ENCODE measurements around the gene ZNF740.
A peak's percentile ranks its signal among the peaks of the same experiment; 100 is the strongest.

The ZNF740 gene, protein sequence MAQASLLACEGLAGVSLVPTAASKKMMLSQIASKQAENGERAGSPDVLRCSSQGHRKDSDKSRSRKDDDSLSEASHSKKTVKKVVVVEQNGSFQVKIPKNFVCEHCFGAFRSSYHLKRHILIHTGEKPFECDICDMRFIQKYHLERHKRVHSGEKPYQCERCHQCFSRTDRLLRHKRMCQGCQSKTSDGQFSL

DNA sequence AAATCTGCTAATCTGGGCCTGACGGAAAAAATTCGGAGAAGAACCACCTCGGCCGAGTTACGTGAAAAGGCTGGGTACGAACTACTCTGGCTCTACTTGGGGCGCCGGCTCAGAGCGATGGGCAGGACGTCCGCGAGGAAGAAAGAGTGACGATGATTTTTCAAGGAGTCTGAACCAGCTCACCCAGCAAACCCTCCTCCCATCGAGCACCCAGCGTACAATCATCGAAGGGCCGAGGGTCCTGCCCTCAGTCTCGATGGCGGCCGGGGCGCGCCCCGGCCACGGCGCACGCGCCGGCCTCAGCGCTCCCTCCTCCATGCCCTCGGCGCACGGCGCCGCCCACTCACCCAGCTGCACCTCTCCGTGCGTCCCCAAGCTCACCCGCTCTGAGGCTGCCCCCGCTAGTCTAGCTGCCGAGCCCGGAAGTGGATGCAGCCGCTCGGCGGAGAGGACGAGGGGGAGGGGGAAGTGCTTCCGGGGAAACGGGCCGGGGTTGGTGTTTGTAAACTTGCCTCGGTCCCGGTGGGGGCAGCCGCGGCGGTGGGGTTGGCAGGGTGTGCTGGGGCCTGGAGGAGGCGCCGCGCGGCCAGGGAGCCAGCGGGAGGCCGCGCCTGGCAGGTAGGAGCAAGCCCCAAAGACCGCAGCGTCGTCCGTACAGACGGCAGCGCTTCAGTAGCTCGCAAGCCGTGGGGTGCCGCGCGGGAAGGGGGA lies at the start of gene ZNF740, which contains the start of gene CSAD:
Gene ZNF740 (plus strand): TSS at position 503 of the 711 bp plus-strand sequence. CDS start 1,262 bp downstream, outside the sequence.
Gene CSAD (minus strand): TSS at position 706 of the 711 bp plus-strand sequence. CDS start 7,455 bp downstream, outside the sequence.
- Histone ChIP-seq H3K4me1 (ENCODE audit: insufficient read depth, low read length, poor library complexity, severe bottlenecking) (peaks cover 47% of the 10 kb centered on the region), H3K36me3 (ENCODE audit: insufficient read depth, low read length) (peaks cover 14% of the 10 kb centered on the region; the same call in 1 of the 2 replicates), H3K4me2 (ENCODE audit: low read depth, low read length, poor library complexity, severe bottlenecking) (peak within 1 kb of the TSS; percentile 97), H3K9me3 (ENCODE audit: insufficient read depth, low read depth, low read length) (no peaks in the 10 kb centered on the region), H2AFZ (ENCODE audit: low read length) (peak within 1 kb of the TSS; percentile 98), H3K4me3 (ENCODE audit: low read length, poor library complexity, severe bottlenecking) (peak within 1 kb of the TSS; percentile 83), H3K9me2 (replicated peaks; ENCODE audit: low read depth, low read length) (no peaks in the 10 kb centered on the region), H3F3A (ENCODE audit: low read depth) (peaks cover 3% of the 10 kb centered on the region; the same call in 1 of the 2 replicates), H3K9ac (ENCODE audit: low read depth, low read length, poor library complexity, severe bottlenecking) (peak within 1 kb of the TSS; percentile 89), H4K20me1 (ENCODE audit: insufficient read depth, low read length, poor library complexity, severe bottlenecking) (peaks cover 34% of the 10 kb centered on the region), H3K79me2 (ENCODE audit: insufficient read depth, low read length) (peaks cover 39% of the 10 kb centered on the region), H3K27me3 (ENCODE audit: insufficient read depth, low read length, poor library complexity, severe bottlenecking) (no peaks in the 10 kb centered on the region)
- TF ChIP-seq, protein P1, sequence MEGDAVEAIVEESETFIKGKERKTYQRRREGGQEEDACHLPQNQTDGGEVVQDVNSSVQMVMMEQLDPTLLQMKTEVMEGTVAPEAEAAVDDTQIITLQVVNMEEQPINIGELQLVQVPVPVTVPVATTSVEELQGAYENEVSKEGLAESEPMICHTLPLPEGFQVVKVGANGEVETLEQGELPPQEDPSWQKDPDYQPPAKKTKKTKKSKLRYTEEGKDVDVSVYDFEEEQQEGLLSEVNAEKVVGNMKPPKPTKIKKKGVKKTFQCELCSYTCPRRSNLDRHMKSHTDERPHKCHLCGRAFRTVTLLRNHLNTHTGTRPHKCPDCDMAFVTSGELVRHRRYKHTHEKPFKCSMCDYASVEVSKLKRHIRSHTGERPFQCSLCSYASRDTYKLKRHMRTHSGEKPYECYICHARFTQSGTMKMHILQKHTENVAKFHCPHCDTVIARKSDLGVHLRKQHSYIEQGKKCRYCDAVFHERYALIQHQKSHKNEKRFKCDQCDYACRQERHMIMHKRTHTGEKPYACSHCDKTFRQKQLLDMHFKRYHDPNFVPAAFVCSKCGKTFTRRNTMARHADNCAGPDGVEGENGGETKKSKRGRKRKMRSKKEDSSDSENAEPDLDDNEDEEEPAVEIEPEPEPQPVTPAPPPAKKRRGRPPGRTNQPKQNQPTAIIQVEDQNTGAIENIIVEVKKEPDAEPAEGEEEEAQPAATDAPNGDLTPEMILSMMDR (conservative IDR thresholded peaks at IDR 0.05; ENCODE audit: low read length): no peak
- TF ChIP-seq EZH2phosphoT487 (IDR thresholded peaks at IDR 0.05; ENCODE audit: borderline replicate concordance): no peak

DNA sequence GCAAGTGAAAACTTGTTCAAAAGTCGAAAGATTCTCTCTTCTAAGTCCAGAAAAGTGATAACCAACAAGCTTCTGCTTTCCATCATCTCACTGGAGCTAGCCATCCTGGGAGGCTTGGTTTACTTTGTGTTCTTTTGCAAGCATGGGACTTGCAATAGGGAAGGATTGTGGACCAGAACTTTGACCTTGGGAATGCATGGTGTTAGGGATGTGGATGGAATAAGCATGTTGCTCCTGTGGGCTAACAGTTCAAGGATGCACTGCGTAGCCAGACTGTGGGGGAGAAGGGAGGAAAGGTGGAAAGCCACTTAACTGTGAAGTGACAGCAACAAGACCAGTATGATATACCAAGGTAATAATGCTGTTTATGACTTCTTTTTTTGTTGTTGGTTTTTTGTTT lies 48.7 kb upstream of the ZNF740 start:
- Histone ChIP-seq H3K4me1 (ENCODE audit: insufficient read depth, low read length, poor library complexity, severe bottlenecking) (no peaks in the 10 kb centered on the region), H4K20me1 (ENCODE audit: insufficient read depth, low read length, poor library complexity, severe bottlenecking) (no peaks in the 10 kb centered on the region), H3K79me2 (ENCODE audit: insufficient read depth, low read length) (no peaks in the 10 kb centered on the region), H3K9me3 (ENCODE audit: insufficient read depth, low read depth, low read length) (no peaks in the 10 kb centered on the region), H3K4me3 (ENCODE audit: low read length, poor library complexity, severe bottlenecking) (no peak overlapping the region), H2AFZ (ENCODE audit: low read length) (no peak overlapping the region), H3K4me2 (ENCODE audit: low read depth, low read length, poor library complexity, severe bottlenecking) (no peak overlapping the region), H3K36me3 (ENCODE audit: insufficient read depth, low read length) (no peaks in the 10 kb centered on the region), H3K9me2 (replicated peaks; ENCODE audit: low read depth, low read length) (no peaks in the 10 kb centered on the region), H3K9ac (ENCODE audit: low read depth, low read length, poor library complexity, severe bottlenecking) (no peak overlapping the region), H3F3A (ENCODE audit: low read depth) (no peaks in the 10 kb centered on the region), H3K27me3 (ENCODE audit: insufficient read depth, low read length, poor library complexity, severe bottlenecking) (no peaks in the 10 kb centered on the region)
- TF ChIP-seq EZH2phosphoT487 (IDR thresholded peaks at IDR 0.05; ENCODE audit: borderline replicate concordance): no peak
- TF ChIP-seq, protein P1 (conservative IDR thresholded peaks at IDR 0.05; ENCODE audit: low read length): no peak

DNA sequence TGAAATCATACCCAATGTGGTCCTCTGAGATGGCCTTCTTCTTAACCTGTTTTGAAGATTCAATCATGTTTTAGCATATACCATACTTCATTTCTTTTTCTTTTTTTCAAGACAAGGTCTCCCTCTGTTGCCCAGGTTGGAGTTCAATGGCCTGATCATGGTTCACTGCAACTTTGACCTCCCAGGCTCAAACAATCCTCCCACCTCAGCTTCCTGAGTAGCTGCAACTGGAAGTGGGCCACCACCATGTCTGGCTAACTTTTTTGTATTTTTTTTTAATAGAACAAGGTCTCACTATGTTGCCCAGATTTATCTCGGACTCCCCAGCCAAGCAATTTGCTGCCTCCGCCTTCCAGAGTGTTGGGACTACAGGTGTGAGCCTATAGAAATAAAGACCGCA lies 46.8 kb upstream of the ZNF740 start:
- no peak overlapping the region for H2AFZ ChIP-seq (ENCODE audit: low read length)
- no peaks in the 10 kb centered on the region for H4K20me1 ChIP-seq (ENCODE audit: insufficient read depth, low read length, poor library complexity, severe bottlenecking)
- no peaks in the 10 kb centered on the region for H3K4me1 ChIP-seq (ENCODE audit: insufficient read depth, low read length, poor library complexity, severe bottlenecking)
- no peak overlapping the region for H3K4me3 ChIP-seq (ENCODE audit: low read length, poor library complexity, severe bottlenecking)
- H3K9ac ChIP-seq (ENCODE audit: low read depth, low read length, poor library complexity, severe bottlenecking): no peak overlapping the region
- H3K9me2 ChIP-seq (replicated peaks; ENCODE audit: low read depth, low read length): no peaks in the 10 kb centered on the region
- no peak for TF ChIP-seq EZH2phosphoT487 (IDR thresholded peaks at IDR 0.05; ENCODE audit: borderline replicate concordance)
- TF ChIP-seq, protein P1 (conservative IDR thresholded peaks at IDR 0.05; ENCODE audit: low read length): no peak
- no peak overlapping the region for H3K4me2 ChIP-seq (ENCODE audit: low read depth, low read length, poor library complexity, severe bottlenecking)
- H3F3A ChIP-seq (ENCODE audit: low read depth): no peaks in the 10 kb centered on the region
- H3K27me3 ChIP-seq (ENCODE audit: insufficient read depth, low read length, poor library complexity, severe bottlenecking): no peaks in the 10 kb centered on the region
- no peaks in the 10 kb centered on the region for H3K79me2 ChIP-seq (ENCODE audit: insufficient read depth, low read length)
- peaks cover 1% of the 10 kb centered on the region; the same call in 1 of the 2 replicates for H3K9me3 ChIP-seq (ENCODE audit: insufficient read depth, low read depth, low read length)
- H3K36me3 ChIP-seq (ENCODE audit: insufficient read depth, low read length): no peaks in the 10 kb centered on the region
